Measurements from ENCODE around the gene STMN3. TPM values are rescaled to one million over a fixed set of nuclear protein-coding genes. Genes with fewer than 3 reads are reported as not detected.

The STMN3 gene
- total RNA-seq, 4 donors from 2014 or later = 7.6 to 17.4 (median 12.0) TPM

- ATAC-seq (ENCODE audit: low FRiP score) = no peak
- DNase-seq (ENCODE audit: low spot score) = no peak
- no peak for TF ChIP-seq CTCF (IDR thresholded peaks at IDR 0.05)
Observed at GRCh38 chr20:63598479-63599395, 54.5 kb downstream of the STMN3 start.

GRCh38 chr20:63597651-63598478, 55.4 kb downstream of the STMN3 start:
- ATAC-seq (ENCODE audit: low FRiP score) = no peak
- no peak for DNase-seq (ENCODE audit: low spot score)
- no peak for TF ChIP-seq CTCF (IDR thresholded peaks at IDR 0.05)

- ATAC-seq (ENCODE audit: low FRiP score) (no peak), DNase-seq (ENCODE audit: low spot score) (no peak)
- no peak for TF ChIP-seq CTCF (IDR thresholded peaks at IDR 0.05)
Observed at GRCh38 chr20:63596423-63596822, 56.8 kb downstream of the STMN3 start.

GRCh38 chr20:63595416-63596127, 57.7 kb downstream of the STMN3 start:
- no peak for ATAC-seq (ENCODE audit: low FRiP score)
- DNase-seq (ENCODE audit: low spot score) = no peak

GRCh38 chr20:63594043-63594561, 59.1 kb downstream of the STMN3 start:
- DNase-seq (ENCODE audit: low spot score) (no peak), ATAC-seq (ENCODE audit: low FRiP score) (no peak)
- no peak for TF ChIP-seq CTCF (IDR thresholded peaks at IDR 0.05)

More at GRCh38 chr20:63595416-63596127, 57.7 kb downstream of the STMN3 start:
- no peak for TF ChIP-seq CTCF (IDR thresholded peaks at IDR 0.05)

GRCh38 chr20:63592661-63593060, 60.6 kb downstream of the STMN3 start:
- ATAC-seq (ENCODE audit: low FRiP score) = no peak
- no peak for TF ChIP-seq CTCF (IDR thresholded peaks at IDR 0.05)
- DNase-seq (ENCODE audit: low spot score) = no peak

All from omental fat pad (tissue), 4 donors.